Naive thymus-derived CD8-positive, alpha-beta T cell (primary cell): ENCODE measurements around the gene NAB1. TPM values are rescaled to one million over a fixed set of nuclear protein-coding genes. Genes with fewer than 3 reads are reported as not detected.

Source experiments
- ATAC-seq, 2 donors: fragments of 150-1000 bp; cut with Tn5 transposase in 1 of 2; sonication (Bioruptor Pico), chemical (Tn5 transposase) in 1 of 2; 1 replicate in 1 of 2; 2 replicates in 1 of 2; pipeline ENCODE4 v1.10.0; 2021; ENCODE audit warnings: mild to moderate bottlenecking in 2 of 2, moderate library complexity in 2 of 2
- POLR2A ChIA-PET: fragments of 350-600 bp; sonication (Branson Sonifier 250); formaldehyde crosslinking; loops from one replicate; lab custom pipeline; 2021; ENCODE audit warnings: antibody characterized with exemption; lab: Charles Lee
- DNase-seq, 10 donors: peaks; one replicate each; pipeline versions ENCODE4 v3.0.0 to v3.0.0-alpha.2; 2020 to 2022
- H3K27ac Mint-ChIP-seq, 10 donors: one replicate each; pipeline ENCODE4 v1.8.0; 2020 to 2022; ENCODE audit warnings: mild to moderate bottlenecking in 10 of 10, mixed read lengths in 10 of 10, moderate library complexity in 4 of 10, inconsistent platforms in 1 of 10
- H3K27me3 Mint-ChIP-seq, 5 donors: one replicate each; pipeline ENCODE4 v1.8.0; 2021 to 2022; ENCODE audit warnings: mixed read lengths in 5 of 5
- H3K36me3 Mint-ChIP-seq, 3 donors: one replicate each; pipeline ENCODE4 v1.8.0; 2020 to 2022; ENCODE audit warnings: mixed read lengths in 3 of 3, mild to moderate bottlenecking in 2 of 3, inconsistent platforms in 1 of 3
- H3K4me1 Mint-ChIP-seq, 4 donors: one replicate each; pipeline ENCODE4 v1.8.0; 2021 to 2022; ENCODE audit warnings: mixed read lengths in 4 of 4
- H3K4me3 Mint-ChIP-seq, 10 donors: one replicate each; pipeline ENCODE4 v1.8.0; 2020 to 2022; ENCODE audit warnings: mild to moderate bottlenecking in 10 of 10, mixed read lengths in 10 of 10, moderate library complexity in 6 of 10, inconsistent platforms in 1 of 10
- H3K9me3 Mint-ChIP-seq, 9 donors: one replicate each; pipeline ENCODE4 v1.8.0; 2020 to 2022; ENCODE audit warnings: mixed read lengths in 9 of 9, mild to moderate bottlenecking in 3 of 9, inconsistent platforms in 1 of 9, moderate library complexity in 1 of 9
- polyA plus RNA-seq, 3 donors: library from polyadenylated mRNA; unstranded; fragments of 300-500 nt; fragmentation: Illumina TruSeq; gene quantifications; one replicate each; pipeline ENCODE4 v1.2.3, GENCODE V29; 2021
- total RNA-seq, 8 experiments: library from RNA in 2 of 8; stranded (reverse) in 2 of 8; gene quantifications; one replicate each; pipeline ENCODE4 v1.2.3 and lab custom pipeline; 2021 to 2026

NAB1 gene
- total and polyA plus RNA-seq, 5 experiments from 2014 or later, result 2.7 to 24.3 (median 4.3) TPM

GRCh38 chr2:190679813-190680591 is 31.1 kb downstream of the NAB1 start:
- H3K4me3 Mint-ChIP-seq, result peak overlapping the region in 1 of 10 donors; percentile 35
- peak overlapping the region in 8 of 10 donors; percentile 47 to 93 (median 68) for H3K27ac Mint-ChIP-seq
- POLR2A ChIA-PET, result interaction anchor here (1.1 kb wide), 1 partner anchor 273 kb away, joined by 3 read pairs; no protein-coding TSS in a partner anchor
- ATAC-seq, result peak; percentile 91 to 96
- H3K9me3 Mint-ChIP-seq, result no peaks in the 10 kb centered on the region
- peaks cover 0 to 20% (median 2%) of the 10 kb centered on the region in 3 donors for H3K36me3 Mint-ChIP-seq
- peak; percentile 32 to 76 (median 56) for DNase-seq
- H3K4me1 Mint-ChIP-seq, result peaks cover 18 to 32% (median 29%) of the 10 kb centered on the region in 4 donors
- no peaks in the 10 kb centered on the region for H3K27me3 Mint-ChIP-seq

GRCh38 chr2:190682168-190682567 is 33.3 kb downstream of the NAB1 start:
- POLR2A ChIA-PET, result no interaction called here
- H3K4me1 Mint-ChIP-seq, result peaks cover 18 to 25% (median 22%) of the 10 kb centered on the region in 4 donors
- H3K36me3 Mint-ChIP-seq, result peaks cover 0 to 34% (median 10%) of the 10 kb centered on the region in 3 donors
- H3K9me3 Mint-ChIP-seq, result no peaks in the 10 kb centered on the region
- H3K27ac Mint-ChIP-seq, result no peak overlapping the region
- no peak overlapping the region for H3K4me3 Mint-ChIP-seq
- ATAC-seq (no peak), DNase-seq (no peak)
- H3K27me3 Mint-ChIP-seq, result no peaks in the 10 kb centered on the region

GRCh38 chr2:190683802-190684201 is 34.9 kb downstream of the NAB1 start:
- H3K27ac Mint-ChIP-seq, result no peak overlapping the region
- no peaks in the 10 kb centered on the region for H3K9me3 Mint-ChIP-seq
- POLR2A ChIA-PET, result interaction anchor here (1.0 kb wide), 1 partner anchor 18 kb away, joined by 3 read pairs; no protein-coding TSS in a partner anchor
- no peak for DNase-seq
- H3K4me1 Mint-ChIP-seq, result peaks cover 8 to 15% (median 14%) of the 10 kb centered on the region in 4 donors
- H3K36me3 Mint-ChIP-seq, result peaks cover 0 to 49% (median 16%) of the 10 kb centered on the region in 3 donors
- ATAC-seq, result no peak
- H3K27me3 Mint-ChIP-seq, result no peaks in the 10 kb centered on the region
- H3K4me3 Mint-ChIP-seq, result no peak overlapping the region

GRCh38 chr2:190684931-190685330 is 36.0 kb downstream of the NAB1 start:
- ATAC-seq, result no peak
- Mint-ChIP-seq H3K9me3 (no peaks in the 10 kb centered on the region), H3K27ac (no peak overlapping the region), H3K4me1 (peaks cover 5 to 8% (median 7%) of the 10 kb centered on the region in 4 donors), H3K4me3 (no peak overlapping the region), H3K36me3 (peaks cover 0 to 59% (median 16%) of the 10 kb centered on the region in 3 donors), H3K27me3 (no peaks in the 10 kb centered on the region)
- no peak for DNase-seq
- POLR2A ChIA-PET, result no interaction called here

GRCh38 chr2:190685333-190685732 is 36.5 kb downstream of the NAB1 start:
- Mint-ChIP-seq H3K27me3 (no peaks in the 10 kb centered on the region), H3K36me3 (peaks cover 0 to 59% (median 17%) of the 10 kb centered on the region in 3 donors), H3K4me1 (peaks cover 1 to 4% (median 3%) of the 10 kb centered on the region in 4 donors), H3K4me3 (no peak overlapping the region), H3K27ac (no peak overlapping the region), H3K9me3 (no peaks in the 10 kb centered on the region)
- DNase-seq, result no peak
- POLR2A ChIA-PET, result no interaction called here
- ATAC-seq, result no peak

GRCh38 chr2:190693533-190694232 is 44.8 kb downstream of the NAB1 start:
- Mint-ChIP-seq H3K27ac (no peak overlapping the region), H3K9me3 (no peaks in the 10 kb centered on the region), H3K4me3 (no peak overlapping the region), H3K27me3 (no peaks in the 10 kb centered on the region), H3K36me3 (peaks cover 10 to 30% (median 19%) of the 10 kb centered on the region in 3 donors), H3K4me1 (peaks cover 0 to 11% (median 4%) of the 10 kb centered on the region in 4 donors)
- POLR2A ChIA-PET, result interaction anchor here (0.7 kb wide), 1 partner anchor 40 kb away, joined by 3 read pairs; no protein-coding TSS in a partner anchor
- no peak for DNase-seq
- ATAC-seq, result no peak

- Mint-ChIP-seq H3K27ac (no peak overlapping the region), H3K36me3 (peaks cover 10 to 22% (median 19%) of the 10 kb centered on the region in 3 donors), H3K27me3 (no peaks in the 10 kb centered on the region), H3K4me1 (peaks cover 0 to 11% (median 4%) of the 10 kb centered on the region in 4 donors), H3K9me3 (no peaks in the 10 kb centered on the region), H3K4me3 (no peak overlapping the region)
- DNase-seq (no peak), ATAC-seq (no peak)
- POLR2A ChIA-PET, result interaction anchor here (0.7 kb wide), 1 partner anchor 40 kb away, joined by 3 read pairs; no protein-coding TSS in a partner anchor
Measured at GRCh38 chr2:190694479-190694878, 45.6 kb downstream of the NAB1 start.

GRCh38 chr2:190695739-190696138 is 46.9 kb downstream of the NAB1 start:
- Mint-ChIP-seq H3K9me3 (no peaks in the 10 kb centered on the region), H3K27ac (peak overlapping the region in 1 of 10 donors; percentile 2), H3K4me1 (peaks cover 0 to 11% (median 4%) of the 10 kb centered on the region in 4 donors), H3K27me3 (no peaks in the 10 kb centered on the region), H3K36me3 (peaks cover 6 to 12% (median 12%) of the 10 kb centered on the region in 3 donors), H3K4me3 (peak overlapping the region in 1 of 10 donors; percentile 5)
- no peak for ATAC-seq
- POLR2A ChIA-PET, result no interaction called here
- no peak for DNase-seq

- no peaks in the 10 kb centered on the region for H3K9me3 Mint-ChIP-seq
- H3K36me3 Mint-ChIP-seq, result peaks cover 3 to 10% (median 5%) of the 10 kb centered on the region in 3 donors
- no peak for ATAC-seq
Measured at GRCh38 chr2:190696792-190697398, 48.0 kb downstream of the NAB1 start.

GRCh38 chr2:190697421-190697820 is 48.5 kb downstream of the NAB1 start:
- no peaks in the 10 kb centered on the region for H3K9me3 Mint-ChIP-seq
- no peak for ATAC-seq
- POLR2A ChIA-PET, result no interaction called here
- no peak overlapping the region for H3K4me3 Mint-ChIP-seq
- H3K4me1 Mint-ChIP-seq, result peaks cover 0 to 11% (median 4%) of the 10 kb centered on the region in 4 donors
- no peak overlapping the region for H3K27ac Mint-ChIP-seq
- H3K36me3 Mint-ChIP-seq, result peaks cover 2 to 10% (median 5%) of the 10 kb centered on the region in 3 donors
- no peaks in the 10 kb centered on the region for H3K27me3 Mint-ChIP-seq
- no peak for DNase-seq

More at GRCh38 chr2:190696792-190697398, 48.0 kb downstream of the NAB1 start:
- POLR2A ChIA-PET, result no interaction called here
- no peak for DNase-seq
- Mint-ChIP-seq H3K4me1 (peaks cover 0 to 11% (median 4%) of the 10 kb centered on the region in 4 donors), H3K4me3 (no peak overlapping the region), H3K27ac (no peak overlapping the region), H3K27me3 (no peaks in the 10 kb centered on the region)

- Mint-ChIP-seq H3K36me3 (no peaks in the 10 kb centered on the region), H3K4me1 (peaks cover 0 to 11% (median 4%) of the 10 kb centered on the region in 4 donors), H3K27me3 (peaks cover 0 to 2% (median 0%) of the 10 kb centered on the region in 5 donors), H3K9me3 (no peaks in the 10 kb centered on the region), H3K27ac (no peak overlapping the region), H3K4me3 (no peak overlapping the region)
- POLR2A ChIA-PET, result interaction anchor here (0.6 kb wide), 1 partner anchor 38 kb away, joined by 3 read pairs; no protein-coding TSS in a partner anchor
- DNase-seq, result no peak
- ATAC-seq, result no peak
Measured at GRCh38 chr2:190698895-190699294, 50.0 kb downstream of the NAB1 start.

GRCh38 chr2:190701586-190701985 is 52.7 kb downstream of the NAB1 start:
- no peaks in the 10 kb centered on the region for H3K4me1 Mint-ChIP-seq
- H3K27me3 Mint-ChIP-seq, result peaks cover 0 to 13% (median 0%) of the 10 kb centered on the region in 5 donors
- no peak overlapping the region for H3K27ac Mint-ChIP-seq
- no peak overlapping the region for H3K4me3 Mint-ChIP-seq
- no peak for DNase-seq
- no peaks in the 10 kb centered on the region for H3K9me3 Mint-ChIP-seq
- POLR2A ChIA-PET, result no interaction called here
- ATAC-seq, result no peak
- H3K36me3 Mint-ChIP-seq, result no peaks in the 10 kb centered on the region
